HG03457 (cell line): ENCODE results near the gene SP140.
"Not testable (repeated sequence)": the region's sequence is repeated elsewhere in the genome, so short reads cannot be mapped to it uniquely, and the experiment has no call there.

Experiments
- ATAC-seq: cut with Tn5 transposase; IDR thresholded peaks from one replicate; pipeline ENCODE4 v1.9.1; 2021; ENCODE audit warnings: moderate number of reproducible peaks; ENCODE audit not compliant: unreplicated experiment

SP140 gene

DNA sequence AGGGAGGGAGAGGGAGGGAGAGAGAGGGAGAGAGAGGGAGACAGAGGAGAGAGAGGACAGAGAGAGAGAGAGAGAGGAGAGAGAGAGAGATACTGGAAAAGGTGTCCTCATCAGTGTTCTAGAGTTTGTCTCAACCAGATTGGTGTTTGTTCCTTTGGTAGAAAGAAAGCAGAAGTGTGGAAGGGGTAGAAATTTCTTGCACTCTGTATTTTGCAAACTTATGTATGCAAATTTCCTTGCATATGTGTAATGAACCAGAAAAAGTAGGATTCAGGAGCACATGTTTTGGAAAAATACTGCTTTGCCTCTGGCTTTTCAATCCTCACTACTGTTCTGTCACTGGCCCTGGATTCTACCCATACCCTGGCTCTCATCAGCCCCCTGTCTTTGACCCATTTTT is 1.1 kb upstream of the SP140 start:
- no peak for ATAC-seq

DNA sequence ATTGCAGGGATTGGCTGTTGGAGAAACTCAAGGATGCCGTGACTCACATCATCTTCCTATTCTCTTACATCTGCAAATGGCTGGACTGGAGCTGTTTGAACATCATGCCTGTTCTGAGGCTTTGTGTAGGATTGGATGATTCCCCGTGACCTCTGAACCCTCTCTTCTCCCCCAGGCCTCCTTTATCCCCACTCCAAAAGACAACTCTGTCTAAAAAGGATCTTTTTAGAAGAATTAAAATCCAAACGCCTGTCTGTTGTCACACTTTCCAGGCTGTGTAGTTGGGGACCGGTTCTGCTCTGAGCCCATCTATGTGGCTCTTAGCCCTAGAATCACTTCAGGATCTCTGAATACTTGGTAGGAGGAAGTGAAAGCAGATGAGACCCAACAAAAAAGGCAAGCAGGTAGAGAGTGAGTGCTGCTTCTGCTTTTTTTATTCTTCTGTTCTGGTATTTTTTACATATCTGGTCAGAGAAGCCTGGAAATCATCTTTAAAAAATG is 565 bp downstream of the SP140 start:
- ATAC-seq, result peak; percentile 67

DNA sequence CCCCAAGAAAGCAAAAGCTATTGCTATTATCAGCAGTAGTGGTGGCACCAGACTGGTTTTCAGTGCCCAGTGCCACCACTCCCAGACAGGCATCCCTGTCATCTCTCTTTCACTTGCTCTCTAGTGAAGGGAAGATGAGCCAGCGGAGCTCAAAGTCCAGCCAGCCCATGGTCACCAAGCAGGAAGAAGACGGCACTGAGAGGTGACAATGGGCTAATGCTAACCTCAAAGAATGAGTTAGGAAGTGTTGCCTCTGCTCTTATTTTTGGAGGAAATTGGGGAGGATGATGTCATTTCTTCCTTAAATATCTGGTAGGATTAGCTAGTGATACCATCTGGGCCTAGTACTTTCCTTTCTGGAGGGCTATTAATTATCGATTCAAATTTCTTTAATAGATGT is 1.7 kb downstream of the SP140 start:
- ATAC-seq, result no peak

DNA sequence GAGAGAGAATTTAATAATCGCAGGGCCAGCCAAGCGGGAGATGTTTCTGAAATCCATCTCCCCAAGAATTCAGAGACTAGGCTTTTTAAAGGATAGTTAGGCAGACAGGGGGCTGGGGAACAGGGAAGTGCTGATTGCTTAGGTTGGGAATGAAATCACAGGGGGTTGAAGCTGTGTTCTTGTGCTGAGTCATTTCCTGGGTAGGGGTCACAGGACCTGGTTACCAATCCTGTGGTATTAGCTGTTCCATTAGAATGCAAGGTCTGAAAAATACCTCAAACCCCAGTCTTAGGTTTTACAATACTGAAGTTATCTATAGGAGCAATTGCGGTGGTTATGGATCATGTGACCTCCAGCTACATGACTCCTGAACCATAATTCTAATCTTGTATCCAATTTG is 4.6 kb downstream of the SP140 start:
- ATAC-seq, result no peak

DNA sequence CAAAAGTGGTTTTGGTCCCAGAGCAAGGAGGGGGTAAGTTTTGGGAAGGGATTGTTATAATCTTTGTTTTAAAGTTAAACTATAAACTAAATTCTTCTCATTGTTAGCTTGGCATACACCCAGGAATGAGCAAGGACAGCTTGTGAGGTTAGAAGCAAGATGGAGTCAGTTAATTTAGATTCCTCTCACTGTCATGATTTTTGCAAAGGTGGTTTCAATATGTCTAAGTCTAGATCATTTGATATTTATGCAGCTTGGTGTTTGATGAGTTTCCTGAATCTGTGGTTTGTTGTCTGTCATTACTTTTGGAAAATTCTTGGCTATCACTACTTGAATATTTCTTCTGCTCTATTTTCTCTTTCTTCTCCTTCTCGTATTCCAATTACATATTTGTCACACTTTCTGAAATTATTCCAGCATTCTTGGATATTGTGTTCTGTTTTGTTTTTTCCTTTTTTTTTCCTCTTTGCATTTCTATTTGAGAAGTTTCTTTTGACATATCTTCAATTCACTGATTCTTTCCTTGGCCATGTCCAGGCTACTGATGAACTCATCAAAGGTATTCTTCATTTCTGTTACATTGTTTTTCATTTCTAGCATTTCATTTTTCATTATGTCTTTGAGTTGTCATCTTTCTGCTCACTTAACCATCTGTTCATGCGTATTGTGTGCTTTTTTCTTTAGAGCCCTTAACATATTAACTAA is 5.1 kb downstream of the SP140 start:
- ATAC-seq, result no peak

DNA sequence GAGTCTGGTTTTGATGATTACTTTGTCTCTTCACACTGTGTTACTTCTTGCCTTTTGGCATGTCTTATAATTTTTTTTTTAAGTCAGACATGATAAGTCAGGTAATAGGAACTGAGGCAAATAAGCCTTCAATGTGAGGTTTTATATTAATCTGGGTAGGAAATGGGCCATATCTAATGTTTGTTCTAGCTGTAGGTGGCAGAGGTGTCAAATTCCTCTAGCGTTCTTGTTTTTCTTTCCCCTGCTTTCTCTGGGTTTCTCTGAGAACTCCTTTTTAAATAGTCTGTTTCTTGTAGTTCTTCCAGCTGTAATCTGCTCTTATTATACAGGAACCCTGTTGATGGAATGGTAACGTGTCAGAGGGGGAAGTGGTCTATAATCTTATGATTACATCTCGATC is 5.7 kb downstream of the SP140 start:
- no peak for ATAC-seq

DNA sequence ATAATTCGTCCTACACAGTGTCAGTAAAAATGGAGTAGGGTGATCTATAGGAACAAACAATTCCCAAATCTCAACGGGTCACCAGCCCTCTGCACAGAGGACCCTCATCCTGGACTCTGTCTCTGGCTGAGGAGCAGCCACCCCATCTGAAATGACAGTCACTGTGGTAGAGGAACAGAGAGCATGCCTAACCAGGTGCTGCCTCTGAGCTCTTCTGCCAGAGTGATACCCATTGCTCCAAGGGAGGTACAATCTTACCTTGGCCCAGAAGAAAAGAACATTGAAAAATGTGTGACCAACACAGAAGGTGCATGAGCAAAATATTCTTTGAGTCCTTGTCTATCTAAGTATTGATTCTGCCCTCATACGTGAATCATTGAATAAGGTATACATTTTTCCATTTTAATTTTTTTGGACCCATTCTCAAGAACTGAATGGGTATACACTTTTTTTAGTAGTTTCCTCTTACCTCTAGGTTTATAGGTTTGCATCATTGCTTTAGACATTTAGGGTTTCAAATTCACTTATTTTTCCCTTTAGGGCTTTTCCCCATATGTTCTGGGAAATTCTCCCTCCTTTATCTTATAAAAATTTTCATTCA is 8.7 kb downstream of the SP140 start:
- ATAC-seq, result no peak

DNA sequence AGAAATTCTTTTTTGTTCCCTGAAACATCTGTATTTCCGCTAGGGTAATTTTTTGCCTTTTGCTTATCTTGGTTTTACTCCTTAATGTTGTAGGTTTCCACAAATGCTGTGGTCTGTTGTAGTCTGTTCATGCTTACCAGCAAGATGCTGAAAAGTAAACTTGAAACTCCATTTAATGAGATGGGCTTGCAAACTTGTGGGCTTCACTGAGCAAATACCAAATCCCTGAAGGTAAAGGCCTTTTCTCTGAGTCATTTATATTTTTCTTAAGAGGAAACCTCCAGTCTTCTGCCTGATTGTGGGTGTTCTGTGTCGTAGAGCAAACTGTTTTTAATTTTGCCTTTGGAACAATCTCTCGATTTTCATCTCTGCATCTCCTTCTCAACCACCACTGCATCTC is 9.3 kb downstream of the SP140 start:
- ATAC-seq, result no peak

DNA sequence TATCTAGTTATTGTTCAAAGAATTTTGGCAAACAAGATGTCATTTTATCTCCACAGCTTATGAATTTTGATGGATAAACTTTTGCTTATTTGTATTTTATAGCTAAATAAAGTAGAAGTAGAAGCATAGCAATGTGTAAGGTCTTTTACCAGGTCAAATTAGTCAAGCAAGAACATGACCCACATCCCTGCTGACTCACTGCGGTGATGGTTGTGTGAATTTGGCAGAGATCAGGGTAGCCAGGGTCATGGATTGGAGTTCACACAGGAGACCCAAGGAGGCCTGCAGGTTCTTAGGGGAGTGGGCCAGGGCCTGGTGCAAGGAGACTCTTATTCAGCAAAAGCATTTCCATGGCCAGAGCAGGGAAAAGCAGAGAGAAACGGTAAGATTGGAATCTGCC is 18.7 kb downstream of the SP140 start:
- no peak for ATAC-seq

DNA sequence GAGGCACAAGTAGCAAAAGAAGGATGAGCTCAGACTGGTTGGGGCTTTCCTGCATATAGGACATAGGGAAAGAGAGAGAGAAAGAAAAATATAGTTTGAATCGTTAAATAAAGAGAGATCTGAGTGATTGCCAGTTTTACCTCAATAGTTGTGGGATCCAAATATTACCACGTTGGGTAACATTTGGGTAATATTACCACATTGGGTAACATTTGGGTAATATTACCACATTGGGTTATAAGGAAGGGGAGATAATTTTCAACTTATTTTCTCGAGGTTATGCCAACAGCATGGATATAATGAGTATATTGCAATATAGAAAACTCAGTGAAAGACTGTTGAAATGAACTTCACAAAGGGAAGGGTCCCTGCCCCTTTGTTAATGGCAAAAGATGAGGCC is 20.7 kb downstream of the SP140 start:
- ATAC-seq, result no peak

DNA sequence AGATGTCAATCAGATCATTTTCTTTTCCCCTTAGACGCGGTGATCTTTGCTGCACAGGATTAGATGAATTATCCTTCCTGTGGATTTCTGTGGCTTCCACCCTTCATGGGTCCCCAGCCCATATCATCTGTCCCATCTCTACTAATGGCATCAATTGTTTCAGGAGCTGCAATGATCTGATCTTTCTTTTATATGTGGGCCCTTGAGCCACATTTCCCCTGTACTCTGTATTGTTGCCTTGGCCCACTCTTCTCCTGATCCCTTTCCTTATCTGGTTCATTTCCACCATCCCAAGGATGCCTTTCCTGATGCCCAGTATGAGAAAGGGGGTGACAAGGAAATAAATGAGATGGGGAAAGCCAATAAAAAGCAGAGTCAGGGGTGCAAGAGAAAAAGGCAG is 24.7 kb downstream of the SP140 start:
- ATAC-seq, result no peak

DNA sequence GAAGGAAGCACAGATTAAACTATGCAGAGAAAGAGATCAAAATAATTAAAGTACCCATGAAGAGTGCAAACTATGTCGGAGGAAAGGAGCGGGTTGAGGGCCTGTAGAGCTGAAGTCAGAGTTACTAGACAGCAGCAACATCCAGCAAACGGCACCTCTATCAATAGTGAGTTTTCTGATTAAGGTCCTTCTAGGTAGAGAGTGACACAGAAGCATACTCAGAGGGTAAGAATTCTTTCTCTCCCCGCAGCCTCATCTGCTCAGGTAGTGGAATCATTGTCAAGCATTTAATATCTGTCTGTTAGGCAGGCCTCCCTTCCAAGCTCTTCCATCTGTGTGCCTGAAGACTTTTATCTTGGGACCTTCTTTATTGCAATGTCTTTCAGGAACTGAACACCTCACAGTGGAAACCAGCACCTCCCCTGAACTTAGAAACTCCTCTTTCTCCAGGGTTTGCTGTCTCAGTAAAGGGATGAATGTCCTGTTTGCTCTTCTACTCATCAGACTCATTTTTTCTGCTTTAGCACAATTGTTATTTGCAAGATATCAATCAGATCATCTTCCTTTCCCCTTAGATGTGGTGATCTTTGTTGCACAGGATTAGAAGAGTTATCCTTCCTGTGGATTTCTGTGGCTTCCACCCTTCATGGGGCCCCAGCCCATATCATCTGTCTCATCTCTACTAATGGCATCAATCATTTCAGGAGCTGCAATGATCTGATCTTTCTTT is 28.8 kb downstream of the SP140 start:
- no peak for ATAC-seq

DNA sequence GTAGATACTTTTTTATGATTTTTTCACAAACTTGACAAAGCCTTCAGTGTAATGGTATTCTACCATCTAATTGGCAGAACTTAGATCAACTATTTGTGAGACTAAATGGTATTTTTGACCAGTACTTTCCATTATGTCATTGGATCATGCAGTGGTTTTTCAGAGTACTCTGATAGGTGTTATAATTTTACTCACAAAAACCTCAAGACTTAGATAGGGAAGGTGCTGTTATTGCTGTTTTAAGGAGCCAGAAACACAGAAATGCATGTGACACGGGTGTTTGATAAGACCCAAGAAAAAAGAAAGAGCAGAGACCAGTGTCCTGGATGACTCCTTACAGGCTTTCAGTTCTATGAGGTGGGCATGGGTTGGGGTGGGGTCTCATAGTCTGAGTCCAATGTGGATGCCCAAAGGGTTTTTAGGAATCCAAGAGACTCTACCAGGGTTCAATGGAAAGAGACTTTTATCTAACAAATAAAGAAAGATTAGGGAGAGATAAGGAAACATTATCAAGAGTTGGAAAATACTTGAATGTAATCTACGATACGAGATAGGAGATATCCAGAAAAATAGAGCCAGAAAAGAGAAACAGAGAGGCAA is 31.3 kb downstream of the SP140 start:
- ATAC-seq, result no peak

DNA sequence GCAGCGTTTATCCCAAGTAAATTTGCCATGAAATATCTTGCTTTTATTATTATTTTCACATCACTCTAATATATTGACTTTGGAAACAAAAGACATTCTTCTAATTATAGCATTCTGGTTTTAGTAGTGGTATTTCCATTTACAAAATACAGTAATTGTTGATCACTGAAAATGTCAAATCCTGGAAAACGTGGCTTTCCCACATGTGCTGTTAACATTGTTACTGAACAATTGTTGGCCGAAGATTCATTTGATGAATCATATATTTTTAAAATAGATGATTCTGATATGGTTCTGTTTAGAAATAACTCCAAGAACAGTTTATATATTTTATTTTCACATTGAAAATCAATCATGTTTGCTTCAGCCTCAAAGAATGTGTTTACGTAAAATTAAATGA is 32.9 kb downstream of the SP140 start:
- no peak for ATAC-seq

DNA sequence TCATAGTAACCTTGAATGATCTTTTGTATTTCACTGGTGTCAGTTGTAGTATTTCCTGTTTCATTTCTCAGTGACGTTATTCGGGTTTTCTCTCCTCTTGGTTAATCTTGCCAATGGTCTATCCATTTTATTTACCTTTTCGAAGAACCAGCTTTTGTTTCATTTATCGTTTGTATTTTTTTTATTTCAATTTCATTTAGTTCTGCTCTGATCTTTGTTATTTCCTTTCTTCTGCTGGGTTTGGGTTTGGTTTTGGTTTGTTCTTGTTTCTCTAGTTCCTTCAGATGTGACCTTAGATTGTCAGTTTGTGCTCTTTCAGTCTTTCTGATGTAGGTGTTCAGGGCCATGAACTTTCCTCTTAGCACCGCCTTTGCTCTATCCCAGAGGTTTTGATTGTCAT is 36.7 kb downstream of the SP140 start:
- no peak for ATAC-seq

DNA sequence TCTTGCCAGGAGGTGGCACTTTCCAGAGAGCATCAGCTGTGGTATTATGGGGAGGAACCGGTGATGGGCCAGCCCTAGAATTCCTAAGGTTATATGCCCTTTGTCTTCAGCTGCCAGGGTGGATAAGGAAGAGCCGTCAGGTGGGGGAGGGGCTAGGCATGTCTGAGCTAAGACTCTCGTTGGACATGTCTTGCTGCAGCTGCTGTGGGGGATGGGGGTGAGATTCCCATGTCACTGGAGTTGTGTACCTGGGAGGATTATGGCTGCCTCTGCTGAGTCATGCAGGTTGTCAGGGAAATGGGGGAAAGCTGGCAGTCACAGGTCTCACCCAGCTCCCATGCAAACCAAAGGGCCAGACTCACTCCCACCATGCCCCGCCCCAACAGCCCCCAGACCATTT is 39.4 kb downstream of the SP140 start:
- ATAC-seq, result not testable (repeated sequence)

DNA sequence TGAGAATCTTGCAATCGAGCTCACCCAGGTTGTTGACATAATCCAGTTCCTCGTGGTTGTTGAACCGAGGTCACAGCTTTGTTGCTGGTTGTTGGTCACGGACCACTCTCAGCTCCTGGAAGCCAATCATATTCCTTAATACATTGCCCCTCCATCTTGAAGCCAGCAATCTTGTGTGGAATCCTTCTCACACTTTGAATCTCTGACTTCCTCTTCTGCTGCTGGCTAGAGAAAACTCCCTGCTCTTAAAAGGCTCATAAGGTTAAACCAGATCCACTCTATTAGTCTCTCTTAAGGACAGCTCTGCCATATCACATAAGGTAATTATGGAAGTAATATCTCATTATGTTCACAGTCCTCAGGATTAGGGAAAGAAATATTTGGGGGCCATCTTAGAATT is 41.1 kb downstream of the SP140 start:
- ATAC-seq, result no peak

DNA sequence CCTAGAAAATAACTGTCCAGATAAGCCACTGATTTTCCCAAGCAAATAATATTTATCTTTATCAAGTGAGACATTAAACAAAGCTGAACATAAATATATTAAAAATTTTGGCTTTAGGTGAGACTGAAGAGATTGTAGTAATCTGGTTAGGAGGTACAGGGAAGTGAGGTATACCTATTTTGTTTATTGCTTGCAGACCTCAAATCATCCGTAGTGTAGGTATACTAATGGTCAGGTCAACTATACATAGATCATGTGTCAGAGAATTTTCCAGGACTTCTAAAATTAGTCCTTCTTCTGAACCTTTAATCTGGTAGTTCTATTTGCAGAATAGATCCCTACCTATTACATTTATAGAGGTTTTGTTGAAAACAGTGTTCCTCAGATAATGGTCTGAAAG is 41.5 kb downstream of the SP140 start:
- peak; percentile 18 for ATAC-seq

DNA sequence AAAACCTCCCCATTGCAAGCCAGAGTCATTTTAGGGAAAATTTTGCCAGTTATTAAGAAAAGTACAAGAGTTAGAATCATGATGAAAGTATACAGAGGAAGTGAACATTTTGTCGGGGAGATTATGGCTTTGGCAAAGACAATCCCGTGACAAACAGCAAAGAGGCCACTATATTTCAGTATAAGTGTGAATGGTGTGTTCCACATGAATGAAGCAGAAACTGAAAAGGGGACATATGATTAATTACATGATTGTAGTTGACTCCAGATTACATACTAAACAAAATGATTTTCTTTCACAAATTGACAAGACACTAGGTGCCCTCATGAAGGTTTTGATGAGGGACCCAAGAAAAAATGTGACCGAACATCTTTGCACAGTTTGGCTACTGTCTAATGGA is 42.0 kb downstream of the SP140 start:
- ATAC-seq, result peak; percentile 54

DNA sequence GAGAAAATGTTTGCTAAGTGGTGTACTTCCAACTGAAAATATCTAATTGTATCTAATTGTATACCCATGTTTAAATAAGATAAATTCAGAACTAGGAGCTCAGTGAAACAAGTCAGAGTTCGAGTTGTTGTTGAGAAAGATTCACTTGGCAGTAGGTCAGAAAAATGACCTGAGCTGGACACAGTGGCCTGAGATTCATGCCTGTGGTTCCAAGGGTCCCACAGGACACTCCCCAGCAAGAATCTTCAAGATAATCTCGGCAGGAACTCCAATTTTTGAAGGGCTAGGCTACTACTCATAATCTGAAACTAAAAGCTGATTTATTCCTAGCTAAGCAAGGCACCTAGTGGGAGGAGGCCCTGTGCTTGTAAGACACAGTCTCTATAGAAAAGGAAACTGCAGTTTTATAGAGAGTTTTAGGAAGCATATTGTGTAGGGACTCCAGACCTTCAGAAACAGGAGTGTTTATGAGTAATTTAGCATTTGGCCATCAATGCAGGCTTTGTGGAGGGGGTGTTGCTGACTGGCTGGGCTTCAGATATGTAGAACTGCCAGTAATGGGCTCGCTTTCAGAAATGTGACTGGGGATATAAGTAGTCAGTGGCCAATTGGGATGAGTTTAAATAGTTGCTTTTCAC is 43.2 kb downstream of the SP140 start:
- peak; percentile 43 for ATAC-seq

DNA sequence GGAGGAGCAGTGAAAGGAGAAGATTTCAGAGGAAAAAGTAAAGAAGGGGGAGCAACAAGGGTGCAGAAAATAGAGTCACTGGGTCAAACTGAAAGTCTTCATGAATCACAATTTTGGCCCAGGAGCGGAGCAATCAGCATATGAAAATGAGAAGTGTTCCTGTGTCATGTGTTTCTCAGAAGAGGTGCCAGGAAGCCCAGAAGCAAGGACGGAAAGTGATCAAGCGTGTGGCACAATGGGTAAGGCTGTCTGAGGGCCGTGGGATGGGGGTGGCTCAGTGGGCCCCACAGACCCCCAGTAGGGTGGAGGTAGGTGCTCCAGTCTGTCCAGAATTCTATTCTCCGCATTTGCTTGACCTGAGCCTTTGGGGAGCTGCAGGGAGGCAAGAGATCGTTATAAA is 44.2 kb downstream of the SP140 start:
- no peak for ATAC-seq
